Trophoblast cell (in vitro differentiated cells and primary cell): ENCODE data around the gene SAA2.

Source experiments
- DNase-seq, 2 donors: peaks; one replicate each; pipeline ENCODE4 v3.0.0-alpha.2; 2016
- H2AFZ ChIP-seq: 2 replicates; pipeline ENCODE4 v1.6.1; 2013; ENCODE audit warnings: low read length, moderate library complexity, mild to moderate bottlenecking; ENCODE audit not compliant: insufficient read depth, poor library complexity
- H2AK5ac ChIP-seq: 2 replicates; pipeline ENCODE4 v1.6.1; 2013; ENCODE audit warnings: mild to moderate bottlenecking, low read length
- H2BK120ac ChIP-seq: 2 replicates; pipeline ENCODE4 v1.6.1; 2013; ENCODE audit warnings: low read length, mild to moderate bottlenecking, moderate library complexity; ENCODE audit not compliant: insufficient read depth, poor library complexity
- H2BK12ac ChIP-seq: 2 replicates; pipeline ENCODE4 v1.6.1; 2013; ENCODE audit warnings: mild to moderate bottlenecking, low read length, moderate library complexity
- H2BK5ac ChIP-seq: 2 replicates; pipeline ENCODE4 v1.6.1; 2013; ENCODE audit warnings: low read length, low read depth, moderate library complexity, mild to moderate bottlenecking; ENCODE audit not compliant: poor library complexity
- H3K14ac ChIP-seq: 2 replicates; pipeline ENCODE4 v1.6.1; 2013; ENCODE audit warnings: mild to moderate bottlenecking, low read length
- H3K18ac ChIP-seq: 2 replicates; pipeline ENCODE4 v1.6.1; 2013; ENCODE audit warnings: mild to moderate bottlenecking, low read length
- H3K23ac ChIP-seq: 2 replicates; pipeline ENCODE4 v1.6.1; 2013; ENCODE audit warnings: low read length
- H3K27ac ChIP-seq: 2 replicates; pipeline ENCODE4 v1.5.1; 2013; ENCODE audit warnings: low read depth, mild to moderate bottlenecking, inconsistent platforms, low read length, moderate library complexity
- H3K27me3 ChIP-seq: 2 replicates; pipeline ENCODE4 v1.6.1; 2013; ENCODE audit warnings: inconsistent platforms, mild to moderate bottlenecking, low read length, moderate library complexity; ENCODE audit not compliant: insufficient read depth
- H3K36me3 ChIP-seq, 2 experiments: 1 replicate in 1 of 2; 2 replicates in 1 of 2; pipeline ENCODE4 v1.6.1; 2013; ENCODE audit warnings: low read length in 2 of 2, mild to moderate bottlenecking in 2 of 2, moderate library complexity in 1 of 2; ENCODE audit not compliant: insufficient read depth in 2 of 2, control insufficient read depth in 1 of 2
- H3K4ac ChIP-seq: 2 replicates; pipeline ENCODE4 v1.6.1; 2013; ENCODE audit warnings: low read depth, mild to moderate bottlenecking, low read length, moderate library complexity
- H3K4me1 ChIP-seq, 2 experiments: 1 replicate in 1 of 2; 2 replicates in 1 of 2; pipeline ENCODE4 v1.6.1; 2013; ENCODE audit warnings: low read length in 2 of 2, mild to moderate bottlenecking in 2 of 2, moderate library complexity in 1 of 2; ENCODE audit not compliant: insufficient read depth in 2 of 2, control insufficient read depth in 1 of 2
- H3K4me2 ChIP-seq: 2 replicates; pipeline ENCODE4 v1.6.1; 2013; ENCODE audit warnings: inconsistent platforms, mild to moderate bottlenecking, low read length, moderate library complexity
- H3K4me3 ChIP-seq: 2 replicates; pipeline ENCODE4 v1.5.1; 2013; ENCODE audit warnings: mild to moderate bottlenecking, low read depth, low read length, inconsistent platforms
- H3K79me1 ChIP-seq: one replicate; pipeline ENCODE4 v1.6.1; 2013; ENCODE audit warnings: low read length
- H3K79me2 ChIP-seq: 2 replicates; pipeline ENCODE4 v1.6.1; 2013; ENCODE audit warnings: low read length, mild to moderate bottlenecking; ENCODE audit not compliant: control insufficient read depth, insufficient read depth, poor library complexity
- H3K9ac ChIP-seq: 2 replicates; pipeline ENCODE4 v1.6.1; 2013; ENCODE audit warnings: mild to moderate bottlenecking, low read length
- H3K9me3 ChIP-seq: 2 replicates; pipeline ENCODE4 v1.6.1; 2013; ENCODE audit warnings: low read depth, mild to moderate bottlenecking, control low read depth, inconsistent platforms, low read length; ENCODE audit not compliant: insufficient read depth
- H4K12ac ChIP-seq: 2 replicates; pipeline ENCODE4 v1.6.1; 2013; ENCODE audit warnings: low read depth, mild to moderate bottlenecking, low read length, moderate library complexity
- H4K8ac ChIP-seq: 2 replicates; pipeline ENCODE4 v1.6.1; 2013; ENCODE audit warnings: low read depth, mild to moderate bottlenecking, low read length, moderate library complexity
- H4K91ac ChIP-seq: one replicate; pipeline ENCODE4 v1.6.1; 2013; ENCODE audit warnings: low read depth, mild to moderate bottlenecking, low read length, moderate library complexity
- WGBS: extraction: QIAGEN DNeasy Blood & Tissue Kit; methylation state at CpG from one replicate; pipeline ENCODE4 v1.1.7; 2013; ENCODE audit warnings: missing lambda C conversion rate; ENCODE audit not compliant: insufficient read length, insufficient coverage; ENCODE audit errors: extremely low coverage; 5-methylcytosine and 5-hydroxymethylcytosine counted together

The SAA2 gene

GRCh38 chr11:18233912-18234311 lies 14.6 kb downstream of the SAA2 start:
- no peak overlapping the region for H2BK12ac ChIP-seq

GRCh38 chr11:18230859-18231258 lies 17.6 kb downstream of the SAA2 start:
- Histone ChIP-seq H3K79me2 (no peaks in the 10 kb centered on the region), H2BK120ac (no peak overlapping the region), H4K12ac (no peak overlapping the region), H3K4ac (no peak overlapping the region), H3K27me3 (no peaks in the 10 kb centered on the region), H3K23ac (no peak overlapping the region), H2BK12ac (no peak overlapping the region), H3K36me3 (no peaks in the 10 kb centered on the region), H2BK5ac (no peak overlapping the region), H3K9ac (no peak overlapping the region), H4K8ac (no peak overlapping the region), H3K4me1 (no peaks in the 10 kb centered on the region), H3K18ac (no peak overlapping the region), H3K4me3 (no peak overlapping the region), H3K4me2 (no peak overlapping the region), H4K91ac (no peak overlapping the region), H2AK5ac (no peak overlapping the region), H3K14ac (no peak overlapping the region), H3K79me1 (no peaks in the 10 kb centered on the region), H3K27ac (no peak overlapping the region), H2AFZ (no peak overlapping the region), H3K9me3 (no peaks in the 10 kb centered on the region)
- DNase-seq = no peak
- no CpG with 5 or more reads among the region's 2 CpGs for WGBS

More at GRCh38 chr11:18233912-18234311, 14.6 kb downstream of the SAA2 start:
- Histone ChIP-seq H3K27me3 (no peaks in the 10 kb centered on the region), H3K36me3 (no peaks in the 10 kb centered on the region), H2BK120ac (no peak overlapping the region), H2AFZ (no peak overlapping the region), H3K9ac (no peak overlapping the region), H4K12ac (no peak overlapping the region), H3K4me2 (no peak overlapping the region), H3K23ac (no peak overlapping the region), H3K27ac (no peak overlapping the region), H4K8ac (no peak overlapping the region), H3K79me2 (no peaks in the 10 kb centered on the region), H3K4ac (no peak overlapping the region), H4K91ac (no peak overlapping the region), H3K4me1 (no peaks in the 10 kb centered on the region), H3K18ac (no peak overlapping the region), H3K14ac (no peak overlapping the region), H2AK5ac (no peak overlapping the region), H3K79me1 (no peaks in the 10 kb centered on the region), H2BK5ac (no peak overlapping the region), H3K9me3 (no peaks in the 10 kb centered on the region), H3K4me3 (no peak overlapping the region)
- WGBS = no CpG with 5 or more reads among the region's 4 CpGs
- DNase-seq = no peak

GRCh38 chr11:18229501-18229900 lies 19.0 kb downstream of the SAA2 start:
- Histone ChIP-seq H2BK12ac (no peak overlapping the region), H3K79me2 (no peaks in the 10 kb centered on the region), H3K18ac (no peak overlapping the region), H3K23ac (no peak overlapping the region), H3K9ac (no peak overlapping the region), H2AFZ (no peak overlapping the region), H4K12ac (no peak overlapping the region), H3K36me3 (no peaks in the 10 kb centered on the region), H3K14ac (no peak overlapping the region), H3K4me3 (no peak overlapping the region), H3K27ac (no peak overlapping the region), H4K8ac (no peak overlapping the region), H2BK120ac (no peak overlapping the region), H3K27me3 (no peaks in the 10 kb centered on the region), H4K91ac (no peak overlapping the region), H2AK5ac (no peak overlapping the region), H3K4ac (no peak overlapping the region), H3K9me3 (no peaks in the 10 kb centered on the region), H3K4me1 (no peaks in the 10 kb centered on the region), H3K4me2 (no peak overlapping the region), H3K79me1 (no peaks in the 10 kb centered on the region), H2BK5ac (no peak overlapping the region)
- no peak for DNase-seq
- no CpG with 5 or more reads among the region's 3 CpGs for WGBS

GRCh38 chr11:18225913-18226312 lies 22.6 kb downstream of the SAA2 start:
- WGBS = no CpG with 5 or more reads among the region's 2 CpGs
- no peaks in the 10 kb centered on the region for H3K36me3 ChIP-seq
- H4K91ac ChIP-seq = no peak overlapping the region
- no peak overlapping the region for H2BK12ac ChIP-seq
- H4K12ac ChIP-seq = no peak overlapping the region
- H2BK120ac ChIP-seq = no peak overlapping the region
- no peak overlapping the region for H3K4me2 ChIP-seq
- no peak overlapping the region for H2BK5ac ChIP-seq
- no peak overlapping the region for H3K27ac ChIP-seq
- no peak overlapping the region for H3K4me3 ChIP-seq
- H2AK5ac ChIP-seq = no peak overlapping the region
- no peak overlapping the region for H3K18ac ChIP-seq
- DNase-seq = peak in 1 of 2 donors; percentile 25
- H4K8ac ChIP-seq = no peak overlapping the region
- H3K9ac ChIP-seq = no peak overlapping the region
- H3K9me3 ChIP-seq = peaks cover 8% of the 10 kb centered on the region
- H3K4me1 ChIP-seq = no peaks in the 10 kb centered on the region
- no peaks in the 10 kb centered on the region for H3K79me2 ChIP-seq
- H3K27me3 ChIP-seq = no peaks in the 10 kb centered on the region
- no peak overlapping the region for H3K14ac ChIP-seq
- H3K4ac ChIP-seq = no peak overlapping the region
- no peak overlapping the region for H3K23ac ChIP-seq
- H3K79me1 ChIP-seq = no peaks in the 10 kb centered on the region
- no peak overlapping the region for H2AFZ ChIP-seq
